Pancreas (tissue), 10 donors: Measurements from ENCODE around the gene GLMP. TPM values are rescaled to one million over a fixed set of nuclear protein-coding genes. Genes with fewer than 3 reads are reported as not detected.

Experiments
- ATAC-seq, 4 donors: fragments of 200-7000 bp; cut with Tn5 transposase; one replicate each; pipeline versions ENCODE4 v1.8.0 to v1.9.1; 2020; ENCODE audit warnings: mild to moderate bottlenecking in 4 of 4, moderate library complexity in 4 of 4
- DNase-seq, 6 donors: peaks; one replicate each; pipeline ENCODE4 v3.0.0-alpha.2; 2020
- FAIRE-seq: peaks from 2 replicates; lab custom pipeline; 2012; peaks lifted over from hg19 to GRCh38; lab: Jason Lieb, UNC
- H3K27ac ChIP-seq, 4 donors: fragments of 200-600 bp; sonication (generic); 1 replicate in 3 of 4; 2 replicates in 1 of 4; pipeline versions ENCODE4 v1.5.0 to v1.8.0; 2020
- H3K27me3 ChIP-seq, 4 donors: fragments of 200-600 bp; one replicate each; pipeline ENCODE4 v1.8.0; 2021
- H3K36me3 ChIP-seq, 3 donors: fragments of 200-600 bp; sonication (generic) in 1 of 3; one replicate each; pipeline versions ENCODE4 v1.5.0 to v1.8.0; 2020 to 2021
- H3K4me1 ChIP-seq, 3 donors: fragments of 200-600 bp; one replicate each; pipeline ENCODE4 v1.8.0; 2021
- H3K4me3 ChIP-seq, 4 donors: fragments of 200-600 bp; sonication (generic) in 2 of 4; one replicate each; pipeline versions ENCODE4 v1.5.0 to v1.8.0; 2020 to 2021
- H3K9me3 ChIP-seq, 4 donors: fragments of 200-600 bp; one replicate each; pipeline ENCODE4 v1.8.0; 2021
- CTCF ChIP-seq, 4 donors: fragments of 200-600 bp; sonication (generic) in 3 of 4; IDR thresholded peaks; one replicate each; pipeline versions ENCODE4 v1.5.0 to v1.8.0; 2021; ENCODE audit warnings: antibody characterized with exemption in 4 of 4
- WGBS, 2 donors: extraction: QIAGEN DNeasy Blood & Tissue Kit; methylation state at CpG; one replicate each; pipeline ENCODE4 v1.1.7; 2013; 5-methylcytosine and 5-hydroxymethylcytosine counted together
- intact Hi-C, 3 donors: fragments of 100-400 bp; cut with DNase I; formaldehyde crosslinking; loops; one replicate each; pipeline versions ENCODE4 v1.11.1 to v1.14.2; 2022
- polyA plus RNA-seq, 2 donors: library from polyadenylated mRNA; stranded (reverse); fragments of 200-250 nt; gene quantifications; one replicate each; pipeline ENCODE4 v1.2.3, GENCODE V29; 2013
- total RNA-seq, 6 donors: library from RNA; stranded (reverse); fragmentation: NEBNext Ultra II Directional in 4 of 6; extraction: Animal tissue kit (Norgen Biotek cat#: 25700) in 4 of 6; gene quantifications; one replicate each; pipeline versions ENCODE4 v1.2.1 to v1.2.4, GENCODE V29; 2021 to 2023
- donor health status: healthy with polysubstance abuse.
- donor health status: DM: no; HTN: no; CAD: no; lungs with moderate emphysema.
- donor health status: DM: no; HTN: no; CAD: no.
- donor health status: control.
- donor health status: control.
- donor health status: Bipolar disorder and iron deficiency.
- donor health status: DM: yes; HTN: yes; CAD: no.
- donor health status: DM: no; HTN: no; CAD: no.
- donor health status: DM: no; HTN: no; CAD: no.
- donor health status: DM: yes; HTN: yes; CAD: no.

The GLMP gene
- total and polyA plus RNA-seq, 8 donors = 11.1 to 32.5 (median 23.0) TPM

- FAIRE-seq = no peak
- intact Hi-C loops = no loop called here
These were observed 36.6 kb downstream of the GLMP start for GRCh38 chr1:156258859-156259258.

GRCh38 chr1:156257711-156258110 lies 37.8 kb downstream of the GLMP start:
- Histone ChIP-seq H3K9me3 (no peaks in the 10 kb centered on the region), H3K4me3 (no peak overlapping the region), H3K27ac (no peak overlapping the region), H3K36me3 (peaks cover 20 to 56% (median 42%) of the 10 kb centered on the region in 3 donors), H3K4me1 (no peaks in the 10 kb centered on the region), H3K27me3 (no peaks in the 10 kb centered on the region)
- no peak for TF ChIP-seq CTCF (IDR thresholded peaks at IDR 0.05)
- 77 to 95% methylated on average over 2 of the region's 2 CpGs for WGBS, 2 donors
- intact Hi-C loops = no loop called here
- ATAC-seq (no peak), FAIRE-seq (no peak), DNase-seq (no peak)

More at GRCh38 chr1:156258859-156259258, 36.6 kb downstream of the GLMP start:
- Histone ChIP-seq H3K36me3 (peaks cover 20 to 56% (median 46%) of the 10 kb centered on the region in 3 donors), H3K9me3 (no peaks in the 10 kb centered on the region), H3K27me3 (no peaks in the 10 kb centered on the region), H3K27ac (no peak overlapping the region), H3K4me3 (no peak overlapping the region), H3K4me1 (no peaks in the 10 kb centered on the region)
- WGBS, 2 donors = 95 to 97% methylated on average over 8 of the region's 8 CpGs
- no peak for DNase-seq
- no peak for ATAC-seq
- no peak for TF ChIP-seq CTCF (IDR thresholded peaks at IDR 0.05)

- Histone ChIP-seq H3K27me3 (no peaks in the 10 kb centered on the region), H3K36me3 (peaks cover 15 to 55% (median 23%) of the 10 kb centered on the region in 3 donors), H3K4me1 (no peaks in the 10 kb centered on the region), H3K27ac (no peak overlapping the region), H3K4me3 (no peak overlapping the region), H3K9me3 (no peaks in the 10 kb centered on the region)
- DNase-seq (no peak), FAIRE-seq (no peak), ATAC-seq (no peak)
- intact Hi-C loops = no loop called here
- no peak for TF ChIP-seq CTCF (IDR thresholded peaks at IDR 0.05)
- WGBS, 2 donors = 89 to 91% methylated on average over 3 of the region's 3 CpGs
These were observed 41.8 kb downstream of the GLMP start for GRCh38 chr1:156253634-156254033.

GRCh38 chr1:156251527-156251926 lies 44.0 kb downstream of the GLMP start:
- no peak for TF ChIP-seq CTCF (IDR thresholded peaks at IDR 0.05)
- Histone ChIP-seq H3K27ac (no peak overlapping the region), H3K9me3 (no peaks in the 10 kb centered on the region), H3K27me3 (no peaks in the 10 kb centered on the region), H3K36me3 (peaks cover 11 to 38% (median 13%) of the 10 kb centered on the region in 3 donors), H3K4me1 (no peaks in the 10 kb centered on the region), H3K4me3 (no peak overlapping the region)
- 72 to 86% methylated on average over 3 of the region's 3 CpGs for WGBS, 2 donors
- intact Hi-C loops = no loop called here
- no peak for FAIRE-seq
- no peak for ATAC-seq
- no peak for DNase-seq

GRCh38 chr1:156249593-156249992 lies 45.9 kb downstream of the GLMP start:
- Histone ChIP-seq H3K27me3 (no peaks in the 10 kb centered on the region), H3K4me1 (peaks cover 3 to 6% (median 6%) of the 10 kb centered on the region in 3 donors), H3K4me3 (no peak overlapping the region), H3K27ac (no peak overlapping the region), H3K9me3 (no peaks in the 10 kb centered on the region), H3K36me3 (peaks cover 2 to 38% (median 13%) of the 10 kb centered on the region in 3 donors)
- DNase-seq (no peak), ATAC-seq (no peak), FAIRE-seq (no peak)
- intact Hi-C loops = no loop called here
- 91 to 99% methylated on average over 5 of the region's 5 CpGs for WGBS, 2 donors
- TF ChIP-seq CTCF (IDR thresholded peaks at IDR 0.05) = no peak
